GM18868 (cell line): ENCODE measurements around the gene SLC8A1.
A peak's percentile ranks its signal among the peaks of the same experiment; 100 is the strongest.

Experiments
- ATAC-seq: cut with Tn5 transposase; IDR thresholded peaks from one replicate; pipeline ENCODE4 v1.9.1; 2021; ENCODE audit warnings: mild to moderate bottlenecking, moderate library complexity; ENCODE audit not compliant: unreplicated experiment

SLC8A1 gene

DNA sequence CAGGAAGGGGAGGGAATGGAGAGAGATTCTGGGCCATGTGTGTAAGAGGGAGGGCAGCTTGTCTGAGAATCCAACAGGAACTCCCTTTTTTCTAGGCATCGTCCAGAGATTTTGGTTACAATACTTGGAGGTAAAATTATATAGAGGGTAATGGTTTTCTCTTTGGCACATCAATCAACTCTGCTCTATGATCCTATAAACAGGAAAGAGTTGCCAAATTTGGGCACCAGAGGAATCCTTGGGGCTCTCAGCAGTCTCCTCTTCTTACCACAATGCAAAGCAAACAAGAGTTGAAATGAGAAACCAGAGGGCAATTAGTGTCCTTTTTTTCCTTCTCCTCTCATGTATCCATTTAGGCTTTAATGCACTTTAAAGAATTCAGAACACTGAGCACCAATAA, 243.4 kb downstream of the SLC8A1 start:
- ATAC-seq: no peak

DNA sequence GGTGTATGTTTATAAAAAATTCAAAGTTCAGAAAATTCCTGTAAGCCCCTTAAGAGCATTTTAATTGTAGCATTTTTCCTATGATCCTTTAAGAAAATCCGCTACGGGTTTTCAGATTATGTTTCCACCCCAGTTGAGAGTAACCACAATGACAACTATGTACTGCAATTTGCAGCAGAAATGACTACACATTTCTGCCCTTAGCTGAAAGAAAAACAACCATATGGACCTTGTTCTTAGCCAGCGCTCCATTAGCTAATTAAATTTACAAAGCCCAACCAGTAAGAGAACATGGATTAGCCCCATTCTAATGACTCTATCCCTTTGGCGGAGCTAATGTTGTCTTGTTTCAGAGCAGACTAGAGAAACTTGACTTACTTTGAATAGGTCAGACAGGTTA, 247.6 kb downstream of the SLC8A1 start:
- no peak for ATAC-seq

DNA sequence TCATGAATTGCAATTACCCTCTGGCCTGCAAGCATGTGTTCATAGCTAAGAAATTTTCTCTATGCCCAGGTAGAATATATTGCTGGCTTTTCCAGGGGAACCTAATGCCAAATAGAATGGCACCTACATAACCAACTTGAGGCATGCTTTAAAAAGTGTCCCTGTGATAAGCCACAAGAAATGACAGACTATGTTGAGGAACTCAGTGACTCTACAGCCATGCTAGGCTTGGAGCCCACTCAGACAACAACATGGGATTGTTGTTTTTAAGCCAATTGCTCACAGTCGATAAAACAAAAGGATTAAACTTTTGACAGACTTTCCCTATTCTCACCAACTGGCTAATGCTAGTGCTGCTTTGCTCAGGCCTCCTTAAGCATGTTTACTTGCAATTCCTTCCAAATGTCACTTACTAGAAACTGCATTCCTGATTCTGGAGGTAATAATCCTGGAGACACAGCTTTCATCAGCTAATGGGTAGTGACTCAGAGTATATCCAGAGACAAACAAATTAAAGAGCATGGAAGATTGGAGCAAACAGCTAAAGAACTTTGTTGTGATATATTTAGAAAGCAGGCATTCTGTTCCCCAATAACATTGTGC, 249.0 kb downstream of the SLC8A1 start:
- no peak for ATAC-seq

DNA sequence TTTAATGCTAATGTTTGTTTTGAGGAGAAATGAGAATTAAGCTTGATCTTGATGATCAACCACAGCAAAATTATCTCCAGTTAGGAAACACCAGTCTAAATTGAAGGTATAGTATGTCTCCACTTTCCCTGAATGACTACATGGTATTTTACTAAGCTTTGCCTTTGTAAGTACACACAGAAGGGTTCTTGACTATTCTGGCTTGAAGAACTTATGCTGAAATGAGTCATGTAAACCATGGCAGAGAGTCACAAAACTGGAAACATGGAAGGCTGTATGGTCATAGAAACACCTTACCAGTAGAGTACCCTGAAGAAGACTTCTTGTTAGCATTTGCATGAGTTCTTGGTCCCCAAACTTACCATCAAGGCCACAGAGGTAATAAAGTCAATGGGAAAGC, 250.5 kb downstream of the SLC8A1 start:
- no peak for ATAC-seq

DNA sequence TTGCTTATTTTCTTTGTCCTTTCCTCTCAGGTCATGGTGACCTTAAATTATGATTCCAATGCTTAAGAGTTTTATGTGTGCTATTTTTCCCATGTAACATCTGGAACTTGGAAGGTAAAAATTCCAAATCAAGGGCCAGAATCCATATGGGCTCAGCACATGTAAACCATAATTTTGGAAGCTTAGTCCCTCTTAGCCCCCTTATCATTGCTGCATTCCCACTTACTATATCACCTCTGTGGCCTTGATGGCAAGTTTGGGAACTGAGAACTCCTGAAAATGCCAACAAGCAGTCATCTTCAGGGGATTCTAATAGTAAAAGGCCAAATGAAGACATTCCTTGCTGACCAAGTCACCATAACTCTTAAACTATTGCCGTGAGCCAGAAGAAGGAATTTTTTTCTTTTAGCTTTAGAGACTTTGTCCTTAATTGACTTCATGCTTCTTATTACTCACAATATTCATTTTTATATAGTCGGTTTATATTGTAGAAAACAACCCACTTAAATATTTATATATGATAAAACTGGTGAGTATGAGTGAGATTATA, 251.4 kb downstream of the SLC8A1 start:
- ATAC-seq: no peak

DNA sequence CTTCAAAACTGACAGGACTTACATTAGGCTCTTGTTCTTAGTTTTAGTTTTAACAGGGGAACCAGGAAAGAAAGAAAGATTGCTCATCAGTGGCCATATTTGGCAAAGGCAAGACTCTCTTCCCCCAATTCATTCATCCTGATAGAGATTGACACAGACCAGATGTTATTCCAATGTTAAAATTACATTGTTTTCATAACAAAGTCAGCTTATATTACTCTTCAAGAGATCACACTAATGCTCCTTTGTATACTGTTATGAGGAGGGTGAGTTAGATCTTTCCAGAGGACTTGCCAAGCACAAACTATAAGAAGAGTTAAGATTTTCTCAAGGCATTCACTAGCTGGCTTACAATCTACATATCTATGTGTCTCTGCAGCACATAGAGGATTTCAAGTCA, 252.1 kb downstream of the SLC8A1 start:
- no peak for ATAC-seq

DNA sequence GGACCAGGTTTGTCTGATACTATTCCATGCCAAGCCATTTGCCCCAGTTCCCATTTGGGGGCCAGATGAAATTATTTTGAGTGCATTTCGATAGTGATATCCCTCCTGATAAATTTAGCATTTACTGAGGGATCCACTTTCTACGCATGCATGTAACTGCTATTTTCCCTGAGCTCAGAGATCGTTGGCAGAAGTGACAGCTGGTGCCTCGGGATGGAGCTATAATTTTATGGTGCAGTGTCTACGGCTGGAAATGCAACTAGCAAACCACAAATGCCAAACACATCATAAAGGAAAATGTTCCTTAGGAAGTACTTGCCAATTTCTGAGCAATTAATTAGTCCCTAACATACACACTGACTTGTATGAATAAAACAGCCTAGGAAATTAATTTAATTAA, 254.8 kb downstream of the SLC8A1 start:
- no peak for ATAC-seq

DNA sequence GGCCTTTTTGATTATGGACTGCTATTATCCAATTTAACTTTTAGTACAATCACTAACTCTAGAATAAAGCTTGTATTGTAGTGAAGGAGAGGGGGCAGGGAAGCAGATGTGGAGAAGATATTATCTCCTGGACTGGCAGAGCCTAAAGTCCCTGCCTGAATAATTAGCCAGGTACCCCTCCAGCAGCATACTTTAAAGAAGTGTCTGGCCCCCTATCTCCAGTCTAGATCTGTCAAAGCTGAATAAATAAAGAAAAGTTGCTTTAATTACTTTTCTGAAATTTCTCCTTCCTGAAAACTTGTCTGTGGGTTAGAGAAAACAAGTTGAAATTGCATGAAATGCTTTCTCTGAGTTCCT, 258.2 kb downstream of the SLC8A1 start:
- no peak for ATAC-seq

DNA sequence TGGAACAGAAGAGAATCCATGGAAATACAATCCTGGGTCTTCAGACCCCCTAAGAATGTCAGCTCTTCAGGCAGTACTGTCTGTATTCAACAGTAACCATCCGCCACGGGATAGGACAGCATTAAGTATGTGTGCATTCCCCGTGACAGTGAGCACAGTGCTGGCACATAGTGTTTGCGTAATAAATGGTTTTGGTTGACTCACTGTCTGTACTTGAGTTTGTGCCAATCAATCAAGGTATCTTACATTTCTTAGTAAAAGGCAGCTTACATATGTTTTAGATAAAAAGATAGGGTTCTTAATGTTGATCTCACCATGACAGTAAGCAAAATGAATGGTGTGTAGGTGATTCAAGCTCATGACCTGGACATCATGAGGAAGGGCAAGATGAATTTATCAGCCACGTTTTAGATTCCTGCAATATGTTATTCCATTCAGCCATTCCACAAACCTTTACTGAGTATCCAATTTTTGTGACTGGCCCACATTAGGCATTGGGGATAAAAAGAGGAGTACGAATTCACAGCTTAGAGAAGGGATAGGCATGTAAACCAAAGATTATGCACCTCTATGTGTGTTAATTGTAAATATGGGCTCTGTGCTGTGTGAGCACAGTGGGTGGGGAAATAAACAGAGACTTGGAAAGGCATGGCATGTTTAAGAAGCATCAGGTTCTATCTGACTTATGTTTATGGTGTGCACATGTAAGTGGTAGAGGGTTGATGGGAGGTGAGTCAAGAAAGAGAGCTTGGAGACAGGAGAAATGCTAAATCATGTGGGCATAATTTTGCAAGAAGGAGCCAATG, 258.8 kb downstream of the SLC8A1 start:
- ATAC-seq: no peak

DNA sequence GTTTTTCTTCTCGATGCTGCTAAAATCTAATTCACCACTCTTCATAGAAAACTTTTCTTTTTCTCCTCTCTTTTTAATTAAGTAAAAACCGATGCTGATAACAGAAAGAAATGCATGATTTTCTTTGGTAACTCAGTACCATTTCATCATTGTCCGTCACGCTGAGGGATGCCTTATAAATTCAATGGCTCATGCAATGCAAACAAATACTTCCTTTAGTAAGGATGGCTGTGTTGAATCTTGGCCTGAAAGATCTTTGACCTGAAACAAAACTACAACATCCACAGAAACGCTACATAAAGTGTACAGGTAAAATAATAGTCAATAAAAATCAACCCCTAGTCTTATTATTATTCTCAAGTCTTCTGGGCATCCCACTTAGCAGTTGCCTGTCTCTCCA, 261.4 kb downstream of the SLC8A1 start:
- ATAC-seq: no peak

DNA sequence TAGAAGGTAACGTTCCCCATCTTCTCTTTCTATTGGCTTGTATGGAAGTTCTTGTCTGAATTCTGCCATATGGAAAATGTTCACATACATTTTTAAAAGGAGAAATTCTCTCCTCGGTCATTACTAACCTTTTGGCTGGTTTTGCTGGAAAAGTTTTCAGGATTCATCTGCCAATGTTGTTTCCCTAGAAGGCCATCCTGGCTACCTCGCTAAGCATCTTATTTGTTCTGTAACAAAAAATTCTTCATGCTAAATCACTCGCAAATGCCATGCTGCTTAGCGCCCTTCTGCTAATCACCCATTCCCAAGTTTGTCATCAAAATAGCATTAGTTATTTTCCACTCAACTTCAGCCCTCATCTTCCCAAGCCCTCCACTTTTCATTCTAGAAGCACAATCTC, 262.0 kb downstream of the SLC8A1 start:
- no peak for ATAC-seq

DNA sequence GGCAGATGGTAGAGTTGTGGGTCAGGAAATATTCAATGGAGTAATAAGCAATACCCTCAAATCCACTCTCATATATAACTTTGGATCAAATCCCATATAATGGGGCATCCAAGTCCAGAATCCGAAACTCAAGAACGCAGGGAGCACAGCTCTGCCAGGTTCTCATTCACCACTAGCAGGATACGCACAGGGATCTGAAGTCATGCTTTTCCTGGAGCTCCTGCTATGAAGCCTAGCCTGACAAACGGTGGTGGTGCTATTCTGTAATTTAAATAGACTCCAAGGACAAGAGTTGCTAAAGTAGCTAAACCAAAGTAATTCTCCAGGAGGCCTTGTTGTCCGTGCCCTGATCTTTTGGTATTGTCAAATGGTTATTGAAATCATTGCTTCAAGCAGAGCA, 264.8 kb downstream of the SLC8A1 start:
- ATAC-seq: no peak

DNA sequence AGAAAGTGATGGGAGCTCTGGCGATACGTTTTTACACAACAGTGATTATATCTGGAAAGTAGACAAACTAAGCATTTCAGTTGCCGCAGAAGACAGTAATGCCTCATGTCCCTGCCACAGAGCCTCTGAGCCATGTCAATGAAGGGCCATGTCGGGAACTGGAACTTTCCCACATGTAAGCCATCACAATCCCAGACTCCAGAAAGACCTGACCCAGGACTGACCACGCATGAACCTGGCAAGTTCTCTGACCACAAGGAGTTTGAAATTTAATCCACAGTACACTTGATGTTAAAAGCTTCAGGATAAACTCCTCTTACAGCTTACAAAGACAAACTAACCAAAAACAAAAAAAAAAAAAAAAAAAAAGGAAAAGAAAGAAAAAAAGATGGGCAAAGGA, 267.3 kb downstream of the SLC8A1 start:
- ATAC-seq: no peak

DNA sequence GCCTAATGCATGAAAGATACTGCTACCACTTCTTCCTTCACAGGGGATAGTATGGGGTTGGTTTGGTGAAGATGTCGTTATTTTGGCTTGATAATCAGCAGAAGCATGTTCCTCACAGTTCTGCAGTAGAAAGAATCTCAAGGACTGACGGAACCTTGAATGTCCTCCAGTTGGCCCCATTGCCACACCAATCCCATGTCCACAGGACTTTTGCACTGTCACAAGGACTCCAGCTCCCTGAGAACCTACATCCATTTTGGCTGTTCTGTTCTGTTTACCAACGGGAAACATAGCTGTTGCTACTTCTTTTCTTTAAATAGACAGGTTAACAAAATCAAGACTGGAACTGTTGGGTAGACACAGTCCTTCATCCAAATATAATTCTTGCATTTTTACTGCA, 270.0 kb downstream of the SLC8A1 start:
- ATAC-seq: no peak

DNA sequence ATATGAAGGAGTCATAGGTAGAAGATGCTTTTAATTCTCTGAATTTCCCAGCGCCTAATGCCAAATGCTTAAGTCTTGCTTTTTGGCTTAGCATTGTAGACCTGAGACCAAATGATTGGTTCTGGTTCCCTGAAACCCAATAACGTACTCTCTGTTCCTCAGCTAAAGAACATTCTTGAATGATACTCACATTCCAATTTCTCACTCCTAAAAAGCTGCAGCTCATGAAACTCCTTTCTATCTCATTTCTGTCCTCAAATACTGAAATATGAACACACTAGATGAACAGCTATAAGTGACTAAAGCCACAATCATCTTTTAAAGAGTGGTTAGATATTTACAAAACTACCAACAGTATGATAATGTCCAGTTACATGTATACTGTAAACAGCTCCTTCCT, 272.1 kb downstream of the SLC8A1 start:
- no peak for ATAC-seq

DNA sequence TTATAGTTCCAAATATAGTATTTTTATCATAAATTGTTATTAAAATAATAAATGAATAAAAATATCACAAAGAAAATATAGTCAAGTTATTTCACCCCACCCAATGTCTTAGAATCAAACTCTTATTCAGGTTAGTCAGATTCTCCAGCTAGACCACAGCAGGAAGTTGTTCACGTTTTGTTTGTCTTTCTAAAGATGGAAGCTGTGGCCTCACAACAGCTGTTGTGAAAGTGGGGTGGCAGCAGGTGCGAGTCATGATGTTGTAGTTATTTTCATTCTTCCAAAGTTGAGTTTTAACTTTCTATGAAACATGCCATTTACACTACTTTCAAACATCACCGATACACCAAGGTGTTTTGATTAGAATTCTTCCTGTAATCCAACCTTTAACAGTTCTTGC, 272.9 kb downstream of the SLC8A1 start:
- peak; percentile 86 for ATAC-seq

DNA sequence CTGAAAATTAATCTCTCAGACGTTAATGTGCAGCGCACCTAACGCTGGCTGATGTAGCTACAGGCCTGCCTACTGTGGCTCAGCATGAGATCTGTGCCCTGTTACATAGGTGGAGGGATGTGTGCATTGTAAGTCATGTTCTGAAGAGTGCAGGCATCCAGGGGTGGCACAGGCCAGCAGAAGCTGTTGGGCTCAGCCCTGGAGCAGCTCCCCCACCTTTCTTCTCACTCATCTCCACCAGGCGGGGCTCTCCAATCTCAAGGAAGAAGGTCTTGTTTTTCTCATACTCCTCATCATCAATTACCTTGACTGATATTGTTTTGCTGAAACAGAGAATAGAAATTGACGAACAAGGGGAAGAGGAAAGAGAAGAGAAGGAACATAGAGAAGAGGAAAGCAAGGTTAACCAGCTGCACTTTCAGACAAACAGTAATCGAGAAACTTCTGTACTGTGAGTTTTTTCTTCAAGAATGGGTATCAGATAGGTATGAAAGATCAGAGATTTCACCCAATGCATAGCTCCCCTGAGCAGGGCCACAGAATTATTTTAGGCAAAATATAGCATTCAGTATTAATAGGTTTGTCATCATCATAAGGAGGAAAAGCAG, 273.6 kb downstream of the SLC8A1 start:
- ATAC-seq: no peak

DNA sequence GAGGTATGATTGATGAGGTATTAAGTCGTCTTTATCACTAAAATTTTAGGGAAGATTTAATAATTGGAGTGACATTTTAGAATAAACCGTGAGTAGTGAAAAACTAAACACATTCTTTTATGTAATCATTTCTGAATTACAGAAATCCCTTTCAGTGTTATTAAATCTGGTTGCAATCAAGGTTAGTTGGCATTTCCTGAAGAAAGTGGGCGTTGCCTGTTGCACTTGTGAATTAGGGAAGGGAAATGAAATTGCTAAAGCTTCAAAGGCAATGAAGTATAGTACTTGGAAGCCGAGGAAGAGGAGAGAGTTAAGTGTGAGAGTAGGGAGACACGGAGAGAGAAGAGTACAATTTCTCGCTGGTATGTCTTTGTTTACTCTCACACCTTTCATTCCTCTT, 274.5 kb downstream of the SLC8A1 start:
- no peak for ATAC-seq

DNA sequence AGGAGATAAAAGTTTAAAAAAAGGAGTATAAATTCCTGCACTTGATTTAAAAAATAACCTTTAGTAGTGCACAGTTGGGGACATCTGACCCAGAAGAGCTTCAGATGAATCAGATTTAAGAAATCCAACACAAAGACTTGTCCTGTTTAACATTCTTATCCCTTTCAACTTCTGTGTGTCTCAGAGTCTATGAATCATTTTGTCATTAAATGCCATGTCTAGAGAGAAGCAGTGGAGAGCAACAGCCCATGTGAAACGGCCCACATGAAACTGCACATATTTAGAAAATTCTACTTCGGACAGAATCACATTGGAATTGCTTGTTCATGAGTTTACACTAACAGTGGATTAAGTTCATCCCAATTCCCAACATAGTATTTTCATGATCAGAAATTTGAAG, 278.6 kb downstream of the SLC8A1 start:
- ATAC-seq: no peak

DNA sequence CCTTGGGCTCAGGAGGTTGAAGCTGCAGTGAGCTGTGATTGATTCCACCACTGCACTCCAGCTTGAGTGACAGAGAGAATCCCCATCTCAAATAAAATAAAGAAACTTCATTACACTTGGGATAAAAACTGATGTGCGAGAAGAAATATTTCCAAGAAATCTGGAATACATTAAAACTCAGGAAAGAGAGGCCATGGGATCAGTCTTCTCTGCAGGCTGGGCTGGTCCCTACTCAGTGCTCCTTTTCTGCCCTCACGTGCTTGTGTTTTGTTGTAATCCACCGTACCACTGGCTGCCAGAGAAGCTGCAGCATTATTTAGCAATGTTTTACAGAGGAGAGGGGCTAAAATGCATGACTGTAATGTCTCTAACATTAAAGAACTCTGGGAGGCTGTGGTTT, 282.0 kb downstream of the SLC8A1 start:
- ATAC-seq: no peak

DNA sequence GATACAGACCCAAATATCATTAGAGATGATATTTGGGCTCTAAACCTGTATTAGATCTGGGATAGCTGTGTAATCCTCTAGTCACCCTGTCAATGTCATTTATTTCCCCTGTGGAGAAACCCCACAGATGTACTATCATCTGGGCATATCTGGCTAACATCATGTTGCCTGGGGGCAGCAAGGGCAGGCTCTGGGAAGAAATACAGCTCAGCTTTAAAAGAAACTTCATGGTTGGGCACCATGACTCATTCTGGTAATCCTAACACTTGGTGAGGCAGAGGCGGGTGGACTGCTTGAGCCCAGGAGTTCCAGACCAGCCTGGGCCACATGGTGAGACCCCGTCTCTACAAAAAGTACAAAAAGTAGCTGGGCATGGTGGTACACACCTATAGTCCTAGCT, 282.5 kb downstream of the SLC8A1 start:
- ATAC-seq: no peak

DNA sequence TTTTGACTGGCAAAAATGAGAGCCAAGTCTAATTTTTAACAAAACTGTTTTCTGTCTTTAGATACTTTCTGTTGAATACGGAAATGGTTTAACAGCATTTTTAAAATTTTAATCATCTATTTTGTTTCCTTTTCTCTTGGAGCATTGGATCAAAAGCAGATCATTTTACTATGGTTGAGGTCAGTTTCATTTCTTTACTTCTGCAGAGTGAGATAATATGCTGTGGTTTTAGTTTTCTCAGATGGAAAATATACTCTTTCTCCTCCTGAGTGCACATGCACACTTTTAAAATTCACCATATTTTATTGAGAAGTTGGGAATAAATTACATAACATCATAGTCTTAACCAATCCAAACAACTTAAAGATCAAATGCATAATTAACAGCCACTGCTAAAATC, 283.3 kb downstream of the SLC8A1 start:
- no peak for ATAC-seq
